Erythroblast (primary cell): ENCODE results near the gene RAMP1.

Experiments
- GATA1 ChIP-seq: IDR thresholded peaks from 2 replicates; pipeline ENCODE4 v1.6.1; 2011; ENCODE audit warnings: low read depth, mild to moderate bottlenecking, control low read depth, low read length, moderate library complexity
- POLR2A ChIP-seq: IDR thresholded peaks from 2 replicates; pipeline ENCODE4 v1.6.1; 2011; ENCODE audit warnings: mild to moderate bottlenecking, low read length

GRCh38 chr2:237873897-237874551 is 14.6 kb downstream of the RAMP1 start:
- TF ChIP-seq POLR2A, result no peak
- no peak for TF ChIP-seq GATA1
